Measurements from ENCODE around the gene MCIDAS.

Gene MCIDAS

GRCh38 chr5:55222092-55222984 lies 4.8 kb downstream of the MCIDAS start:
- no peak for DNase-seq (ENCODE audit: low read depth)

GRCh38 chr5:55220433-55221185 lies 6.5 kb downstream of the MCIDAS start:
- DNase-seq (ENCODE audit: low read depth) = no peak

GRCh38 chr5:55219770-55220169 lies 7.3 kb downstream of the MCIDAS start:
- no peak for DNase-seq (ENCODE audit: low read depth)

GRCh38 chr5:55218967-55219366 lies 8.1 kb downstream of the MCIDAS start:
- DNase-seq (ENCODE audit: low read depth) = no peak

- DNase-seq (ENCODE audit: low read depth) = no peak
These were observed 15.8 kb downstream of the MCIDAS start for GRCh38 chr5:55211184-55211874.

GRCh38 chr5:55205001-55205400 lies 22.1 kb downstream of the MCIDAS start:
- DNase-seq (ENCODE audit: low read depth) = no peak

GRCh38 chr5:55191165-55191564 lies 36.0 kb downstream of the MCIDAS start:
- peak; percentile 29 for DNase-seq (ENCODE audit: low read depth)

GRCh38 chr5:55188656-55189540 lies 38.2 kb downstream of the MCIDAS start:
- DNase-seq (ENCODE audit: low read depth) = no peak

GRCh38 chr5:55187370-55187769 lies 39.7 kb downstream of the MCIDAS start:
- DNase-seq (ENCODE audit: low read depth) = no peak

GRCh38 chr5:55180016-55180415 lies 47.1 kb downstream of the MCIDAS start:
- no peak for DNase-seq (ENCODE audit: low read depth)

GRCh38 chr5:55177078-55177477 lies 50.0 kb downstream of the MCIDAS start:
- no peak for DNase-seq (ENCODE audit: low read depth)

- no peak for DNase-seq (ENCODE audit: low read depth)
These were observed 50.8 kb downstream of the MCIDAS start for GRCh38 chr5:55176176-55176818.

GRCh38 chr5:55175781-55176175 lies 51.3 kb downstream of the MCIDAS start:
- no peak for DNase-seq (ENCODE audit: low read depth)

GRCh38 chr5:55173687-55174230 lies 53.4 kb downstream of the MCIDAS start:
- DNase-seq (ENCODE audit: low read depth) = no peak

- DNase-seq (ENCODE audit: low read depth) = peak; percentile 52
These were observed 54.0 kb downstream of the MCIDAS start, which contains the start of gene CDC20B for GRCh38 chr5:55172937-55173686. Gene CDC20B, minus strand, starts transcription at chr5:55173177. Its CDS starts 177 bp downstream, at chr5:55173000.

- peak; percentile 70 for DNase-seq (ENCODE audit: low read depth)
These were observed 54.8 kb downstream of the MCIDAS start for GRCh38 chr5:55172051-55172899.

GRCh38 chr5:55171471-55171870 lies 55.6 kb downstream of the MCIDAS start:
- DNase-seq (ENCODE audit: low read depth) = no peak

Data from fibroblast of gingiva (primary cell).